K562 (cell line): Measurements from ENCODE around the gene AMOTL1. TPM values are rescaled to one million over a fixed set of nuclear protein-coding genes. Genes with fewer than 3 reads are reported as not detected.
A peak's percentile ranks its signal among the peaks of the same experiment; 100 is the strongest.

Experiments
- FOXP1 ChIP-seq: sonication (generic); formaldehyde crosslinking; IDR thresholded peaks from 2 replicates; pipeline ENCODE4 v1.8.0; 2022; ENCODE audit warnings: mild to moderate bottlenecking, missing genetic modification reagents
- JUND ChIP-seq, 2 experiments: IDR thresholded peaks; 2 replicates in 1 of 2; 3 replicates in 1 of 2; pipeline ENCODE4 v1.6.1; 2011; ENCODE audit warnings: borderline replicate concordance in 2 of 2, low read depth in 2 of 2, low read length in 2 of 2, improper control_type of control experiment in 1 of 2, missing biosample characterization in 1 of 2, missing genetic modification characterization in 1 of 2, missing genetic modification reagents in 1 of 2
- MTF1 ChIP-seq: fragments of 250-450 bp; sonication (Bioruptor Pico); IDR thresholded peaks from 2 replicates; pipeline ENCODE4 v1.9.0; 2021; ENCODE audit warnings: moderate library complexity, mild to moderate bottlenecking, inconsistent platforms, borderline replicate concordance
- NR0B1 ChIP-seq: fragments of 450-650 bp; IDR thresholded peaks from one replicate; pipeline ENCODE4 v1.6.1; 2018; ENCODE audit warnings: mild to moderate bottlenecking, moderate library complexity; ENCODE audit not compliant: partially characterized antibody
- RAD51 ChIP-seq: fragments of 450-650 bp; IDR thresholded peaks from 2 replicates; pipeline ENCODE4 v1.7.1; 2016; ENCODE audit warnings: low read depth, mild to moderate bottlenecking, borderline replicate concordance
- SIRT6 ChIP-seq: IDR thresholded peaks from one replicate; pipeline ENCODE4 v1.6.1; 2012; ENCODE audit warnings: low read depth, mild to moderate bottlenecking, control low read depth, inconsistent platforms, low read length, moderate library complexity
- SMAD4 ChIP-seq: fragments of 250-450 bp; sonication (Bioruptor Pico); conservative IDR thresholded peaks from 2 replicates; pipeline ENCODE4 v1.8.0; 2021; ENCODE audit warnings: inconsistent platforms, mild to moderate bottlenecking, moderate library complexity
- TSC22D4 ChIP-seq: fragments of 450-650 bp; IDR thresholded peaks from 2 replicates; pipeline ENCODE4 v1.6.1; 2016; ENCODE audit warnings: missing genetic modification characterization, missing biosample characterization, control low read depth
- ZNF316 ChIP-seq: fragments of 450-650 bp; IDR thresholded peaks from 2 replicates; pipeline ENCODE4 v1.6.1; 2016
- ZNF561 ChIP-seq: fragments of 450-650 bp; formaldehyde crosslinking; conservative IDR thresholded peaks from 2 replicates; pipeline ENCODE4 v1.4.0; 2020; ENCODE audit warnings: mild to moderate bottlenecking, moderate library complexity
- polyA plus RNA-seq, 8 experiments: library from polyadenylated mRNA; depleted of rRNA in 4 of 8; stranded (reverse) in 5 of 8; unstranded in 3 of 8; fragments of >200 nt; fragmentation: Nextera tagmentation in 2 of 8; fragmentation: Illumina TruSeq in 1 of 8; extraction: Ambion mirVana in 2 of 8; extraction: Trizol in 1 of 8; gene quantifications; 2 replicates each; pipeline versions ENCODE4 v1.2.1 to v1.2.3, GENCODE V29; 2011 to 2014; ENCODE audit warnings: inconsistent platforms in 1 of 8, missing spikeins in 1 of 8
- total RNA-seq, 7 experiments: library from RNA; depleted of rRNA in 6 of 7; stranded (reverse); fragments of >200 nt in 6 of 7; fragmentation: Illumina TruSeq in 2 of 7; extraction: Trizol in 2 of 7; gene quantifications; 2 replicates each; pipeline versions ENCODE4 v1.2.1 to v1.2.3, GENCODE V29; 2011 to 2021; ENCODE audit warnings: low replicate concordance in 1 of 7
- TF ChIP-seq, protein P1 (sequence below): fragments of 450-650 bp; formaldehyde crosslinking; IDR thresholded peaks from 2 replicates; pipeline ENCODE4 v1.4.0; 2020; ENCODE audit warnings: mild to moderate bottlenecking, moderate library complexity

Gene AMOTL1
- total and polyA plus RNA-seq, 9 of the 15 experiments (the other 6 are each of a cell fraction or from before 2014, with no cell fraction given), result 4.0 to 35.4 (median 14.0) TPM

DNA sequence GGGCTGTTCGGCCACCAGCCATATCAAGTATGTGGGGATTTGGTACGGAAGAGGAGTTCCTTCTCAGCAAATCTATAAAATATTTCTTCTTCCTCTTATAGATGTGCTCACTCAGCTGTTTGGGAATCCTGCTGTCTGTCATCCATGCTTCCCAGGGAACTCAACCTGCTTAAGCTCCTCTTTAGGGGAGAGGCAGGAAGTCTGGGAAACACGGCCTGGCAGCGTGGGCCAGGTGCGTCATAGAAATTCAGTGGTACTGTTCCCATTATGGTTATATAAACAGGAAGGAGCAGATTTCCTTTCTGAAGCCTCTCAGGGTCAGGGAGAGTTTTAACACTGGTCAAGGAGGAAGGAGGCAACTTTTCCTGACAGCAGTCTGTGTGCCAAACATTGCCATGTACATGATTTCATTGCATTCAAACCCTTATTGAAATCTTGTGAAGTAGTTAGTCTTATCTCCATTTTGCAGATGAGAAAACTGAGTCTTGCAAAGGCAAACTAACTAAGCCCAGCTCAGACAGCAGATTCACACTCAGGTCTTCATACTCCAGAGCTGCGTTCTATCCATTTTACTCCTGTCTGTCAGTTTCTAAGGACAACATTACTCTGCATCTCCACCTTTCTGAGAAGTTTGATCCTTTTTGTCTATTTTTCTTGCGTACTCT lies 35.4 kb upstream of the AMOTL1 start (continued):
- TF ChIP-seq RAD51, result no peak
- no peak for TF ChIP-seq SMAD4 (CRISPR knock-in tag)
- TF ChIP-seq TSC22D4 (tag), result no peak
- no peak for TF ChIP-seq JUND (IDR thresholded peaks at IDR 0.05; ENCODE audit: borderline replicate concordance, low read depth, low read length)
- TF ChIP-seq JUND (tag; IDR thresholded peaks at IDR 0.05; ENCODE audit: borderline replicate concordance, low read depth, low read length), result no peak
- TF ChIP-seq NR0B1, result no peak
- no peak for TF ChIP-seq MTF1 (CRISPR knock-in tag)
- no peak for TF ChIP-seq FOXP1
- TF ChIP-seq SIRT6, result no peak
- peak; percentile 67 for TF ChIP-seq ZNF316
- TF ChIP-seq ZNF561 (CRISPR knock-in tag), result no peak
- TF ChIP-seq, protein P1, sequence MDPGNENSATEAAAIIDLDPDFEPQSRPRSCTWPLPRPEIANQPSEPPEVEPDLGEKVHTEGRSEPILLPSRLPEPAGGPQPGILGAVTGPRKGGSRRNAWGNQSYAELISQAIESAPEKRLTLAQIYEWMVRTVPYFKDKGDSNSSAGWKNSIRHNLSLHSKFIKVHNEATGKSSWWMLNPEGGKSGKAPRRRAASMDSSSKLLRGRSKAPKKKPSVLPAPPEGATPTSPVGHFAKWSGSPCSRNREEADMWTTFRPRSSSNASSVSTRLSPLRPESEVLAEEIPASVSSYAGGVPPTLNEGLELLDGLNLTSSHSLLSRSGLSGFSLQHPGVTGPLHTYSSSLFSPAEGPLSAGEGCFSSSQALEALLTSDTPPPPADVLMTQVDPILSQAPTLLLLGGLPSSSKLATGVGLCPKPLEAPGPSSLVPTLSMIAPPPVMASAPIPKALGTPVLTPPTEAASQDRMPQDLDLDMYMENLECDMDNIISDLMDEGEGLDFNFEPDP (CRISPR knock-in tag), result no peak
